ENCODE results near the gene ARHGEF37.
A peak's percentile ranks its signal among the peaks of the same experiment; 100 is the strongest.

DNA sequence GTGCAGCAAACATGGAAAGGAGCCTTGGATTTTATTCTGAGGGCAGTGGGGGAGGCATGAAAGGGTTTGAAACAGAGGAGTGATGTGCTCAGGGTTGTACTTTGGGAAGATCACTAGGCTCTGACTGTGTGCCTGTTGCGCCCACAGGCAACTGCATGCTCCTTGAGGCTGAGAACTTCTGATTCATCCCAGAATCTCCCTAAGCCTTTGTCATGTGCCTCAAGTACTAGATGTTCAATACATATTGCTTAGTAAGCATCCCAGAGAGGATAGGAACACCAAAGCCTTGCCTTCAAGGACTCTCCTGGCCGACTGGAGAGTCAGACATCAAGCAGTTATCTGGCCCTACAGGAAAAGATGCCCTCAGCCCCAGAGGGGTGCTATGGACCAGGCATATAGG lies 54.1 kb downstream of the ARHGEF37 start:
- TF ChIP-seq POLR2A (IDR thresholded peaks at IDR 0.05) (no peak), POLR2AphosphoS5 (IDR thresholded peaks at IDR 0.05; ENCODE audit: insufficient read depth in 1 of 2, low read depth in 1 of 2) (peak in 1 of 2 donors; percentile 22)
- TF ChIP-seq, protein P1, sequence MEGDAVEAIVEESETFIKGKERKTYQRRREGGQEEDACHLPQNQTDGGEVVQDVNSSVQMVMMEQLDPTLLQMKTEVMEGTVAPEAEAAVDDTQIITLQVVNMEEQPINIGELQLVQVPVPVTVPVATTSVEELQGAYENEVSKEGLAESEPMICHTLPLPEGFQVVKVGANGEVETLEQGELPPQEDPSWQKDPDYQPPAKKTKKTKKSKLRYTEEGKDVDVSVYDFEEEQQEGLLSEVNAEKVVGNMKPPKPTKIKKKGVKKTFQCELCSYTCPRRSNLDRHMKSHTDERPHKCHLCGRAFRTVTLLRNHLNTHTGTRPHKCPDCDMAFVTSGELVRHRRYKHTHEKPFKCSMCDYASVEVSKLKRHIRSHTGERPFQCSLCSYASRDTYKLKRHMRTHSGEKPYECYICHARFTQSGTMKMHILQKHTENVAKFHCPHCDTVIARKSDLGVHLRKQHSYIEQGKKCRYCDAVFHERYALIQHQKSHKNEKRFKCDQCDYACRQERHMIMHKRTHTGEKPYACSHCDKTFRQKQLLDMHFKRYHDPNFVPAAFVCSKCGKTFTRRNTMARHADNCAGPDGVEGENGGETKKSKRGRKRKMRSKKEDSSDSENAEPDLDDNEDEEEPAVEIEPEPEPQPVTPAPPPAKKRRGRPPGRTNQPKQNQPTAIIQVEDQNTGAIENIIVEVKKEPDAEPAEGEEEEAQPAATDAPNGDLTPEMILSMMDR (IDR thresholded peaks at IDR 0.05): no peak
